GM21447 (cell line): ENCODE data around the gene PKMYT1.

Source experiments
- ATAC-seq: cut with Tn5 transposase; IDR thresholded peaks from one replicate; pipeline ENCODE4 v1.9.1; 2021; ENCODE audit not compliant: unreplicated experiment

Gene PKMYT1

GRCh38 chr16:2974319-2975056 lies 5.8 kb downstream of the PKMYT1 start:
- ATAC-seq: no peak

GRCh38 chr16:2973605-2974318 lies 6.5 kb downstream of the PKMYT1 start:
- no peak for ATAC-seq

- ATAC-seq: no peak
These were observed 7.2 kb downstream of the PKMYT1 start for GRCh38 chr16:2973093-2973492.

GRCh38 chr16:2971985-2972784 lies 8.1 kb downstream of the PKMYT1 start:
- no peak for ATAC-seq

- ATAC-seq: no peak
These were observed 8.9 kb downstream of the PKMYT1 start for GRCh38 chr16:2971134-2971984.

- ATAC-seq: no peak
These were observed 9.7 kb downstream of the PKMYT1 start for GRCh38 chr16:2970563-2970962.

- ATAC-seq: peak; percentile 32
These were observed 10.4 kb downstream of the PKMYT1 start for GRCh38 chr16:2969545-2970521.

- peak; percentile 69 for ATAC-seq
These were observed 11.3 kb downstream of the PKMYT1 start, which contains the start of gene PAQR4 for GRCh38 chr16:2968738-2969544. TSS of gene PAQR4 (plus strand) at chr16:2969348. CDS start at chr16:2969675, 327 bp downstream.

- no peak for ATAC-seq
These were observed 11.9 kb downstream of the PKMYT1 start for GRCh38 chr16:2968368-2968737.

GRCh38 chr16:2967721-2968161 lies 12.5 kb downstream of the PKMYT1 start:
- no peak for ATAC-seq

- ATAC-seq: no peak
These were observed 13.0 kb downstream of the PKMYT1 start for GRCh38 chr16:2967211-2967631.

GRCh38 chr16:2966808-2967191 lies 13.4 kb downstream of the PKMYT1 start:
- ATAC-seq: no peak

- ATAC-seq: no peak
These were observed 14.0 kb downstream of the PKMYT1 start for GRCh38 chr16:2966043-2966807.

GRCh38 chr16:2964475-2965336 lies 15.5 kb downstream of the PKMYT1 start:
- ATAC-seq: no peak

GRCh38 chr16:2963723-2964474 lies 16.3 kb downstream of the PKMYT1 start, which contains the start of gene KREMEN2:
TSS of gene KREMEN2 (plus strand) at chr16:2964275. CDS start at chr16:2964521, 246 bp downstream.
- ATAC-seq: no peak

GRCh38 chr16:2963074-2963722 lies 17.0 kb downstream of the PKMYT1 start:
- no peak for ATAC-seq
